A549 (cell line): ENCODE results near the gene NR2E1.

Experiments used
- CEBPB ChIP-seq, 2 experiments: fragments of >200 bp in 1 of 2; sonication (Bioruptor Twin) in 1 of 2; formaldehyde crosslinking in 1 of 2; IDR thresholded peaks; 2 replicates each; pipeline ENCODE4 v1.6.1; 2012 to 2016
- CHD4 ChIP-seq: fragments of 200-600 bp; sonication (generic); IDR thresholded peaks from 2 replicates; pipeline ENCODE4 v1.6.1; 2016; ENCODE audit warnings: antibody characterized with exemption, mild to moderate bottlenecking, borderline replicate concordance
- CTCF ChIP-seq: fragments of >200 bp; sonication (Bioruptor Twin); formaldehyde crosslinking; IDR thresholded peaks from 3 replicates; pipeline ENCODE4 v1.5.1; 2016
- EP300 ChIP-seq, 2 experiments: fragments of >200 bp; sonication (Bioruptor Twin); formaldehyde crosslinking; IDR thresholded peaks; 2 replicates in 1 of 2; 3 replicates in 1 of 2; pipeline ENCODE4 v1.6.1; 2016 to 2017
- KDM5A ChIP-seq: fragments of 200-600 bp; sonication (generic); IDR thresholded peaks from 2 replicates; pipeline ENCODE4 v1.6.1; 2016; ENCODE audit warnings: antibody characterized with exemption, mild to moderate bottlenecking
- MYC ChIP-seq: IDR thresholded peaks from 2 replicates; pipeline ENCODE4 v1.6.1; 2012; ENCODE audit warnings: mild to moderate bottlenecking, inconsistent platforms, low read length, improper control_type of control experiment, borderline replicate concordance
- POLR2A ChIP-seq: IDR thresholded peaks from 2 replicates; pipeline ENCODE4 v1.6.1; 2012; ENCODE audit warnings: mild to moderate bottlenecking, low read length
- RAD21 ChIP-seq, 2 experiments: fragments of >200 bp in 1 of 2; sonication (Bioruptor Twin) in 1 of 2; formaldehyde crosslinking in 1 of 2; IDR thresholded peaks in 1 of 2; conservative IDR thresholded peaks in 1 of 2; 2 replicates in 1 of 2; 3 replicates in 1 of 2; pipeline ENCODE4 v1.6.1; 2012 to 2018; ENCODE audit warnings: inconsistent platforms in 1 of 2
- RCOR1 ChIP-seq: fragments of 150-350 bp; IDR thresholded peaks from 2 replicates; pipeline ENCODE4 v1.6.1; 2014; ENCODE audit warnings: antibody characterized with exemption, low read length, low read depth
- SREBF2 ChIP-seq: fragments of 450-650 bp; IDR thresholded peaks from 2 replicates; pipeline ENCODE4 v1.6.1; 2014; ENCODE audit warnings: mild to moderate bottlenecking, moderate library complexity

GRCh38 chr6:108175592-108176279 lies 9.9 kb downstream of the NR2E1 start:
- TF ChIP-seq CTCF = no peak
- TF ChIP-seq MYC = no peak
- TF ChIP-seq CEBPB (IDR thresholded peaks at IDR 0.05) = no peak
- no peak for TF ChIP-seq POLR2A
- no peak for TF ChIP-seq EP300 (IDR thresholded peaks at IDR 0.05)
- no peak for TF ChIP-seq SREBF2
- no peak for TF ChIP-seq KDM5A
- no peak for TF ChIP-seq CHD4
- TF ChIP-seq RAD21 (conservative IDR thresholded peaks at IDR 0.05 in 1 of 2, IDR thresholded peaks at IDR 0.05 in 1 of 2) = no peak
- TF ChIP-seq RCOR1 = no peak
